NB4 (cell line): ENCODE results near the gene LINC01488.

Source experiments
- DNase-seq: peaks from one replicate; pipeline ENCODE4 v3.0.0; 2010; ENCODE audit warnings: low read depth
- H3K4me3 ChIP-seq: one replicate; pipeline ENCODE4 v1.5.1; 2011; ENCODE audit warnings: mild to moderate bottlenecking, low read depth, low read length, moderate library complexity
- MYC ChIP-seq: IDR thresholded peaks from 2 replicates; pipeline ENCODE4 v1.6.1; 2011; ENCODE audit warnings: low read depth, low read length
- POLR2A ChIP-seq: IDR thresholded peaks from 2 replicates; pipeline ENCODE4 v1.6.1; 2011; ENCODE audit warnings: mild to moderate bottlenecking; ENCODE audit not compliant: insufficient read length; ENCODE audit errors: extremely low read depth
- TF ChIP-seq, protein P1 (sequence below): IDR thresholded peaks from one replicate; pipeline ENCODE4 v1.5.1; 2012; ENCODE audit warnings: low read depth, low read length
- TF ChIP-seq, protein P2 (sequence below): IDR thresholded peaks from 2 replicates; pipeline ENCODE4 v1.6.1; 2011; ENCODE audit warnings: low read depth, low read length

Gene LINC01488

DNA sequence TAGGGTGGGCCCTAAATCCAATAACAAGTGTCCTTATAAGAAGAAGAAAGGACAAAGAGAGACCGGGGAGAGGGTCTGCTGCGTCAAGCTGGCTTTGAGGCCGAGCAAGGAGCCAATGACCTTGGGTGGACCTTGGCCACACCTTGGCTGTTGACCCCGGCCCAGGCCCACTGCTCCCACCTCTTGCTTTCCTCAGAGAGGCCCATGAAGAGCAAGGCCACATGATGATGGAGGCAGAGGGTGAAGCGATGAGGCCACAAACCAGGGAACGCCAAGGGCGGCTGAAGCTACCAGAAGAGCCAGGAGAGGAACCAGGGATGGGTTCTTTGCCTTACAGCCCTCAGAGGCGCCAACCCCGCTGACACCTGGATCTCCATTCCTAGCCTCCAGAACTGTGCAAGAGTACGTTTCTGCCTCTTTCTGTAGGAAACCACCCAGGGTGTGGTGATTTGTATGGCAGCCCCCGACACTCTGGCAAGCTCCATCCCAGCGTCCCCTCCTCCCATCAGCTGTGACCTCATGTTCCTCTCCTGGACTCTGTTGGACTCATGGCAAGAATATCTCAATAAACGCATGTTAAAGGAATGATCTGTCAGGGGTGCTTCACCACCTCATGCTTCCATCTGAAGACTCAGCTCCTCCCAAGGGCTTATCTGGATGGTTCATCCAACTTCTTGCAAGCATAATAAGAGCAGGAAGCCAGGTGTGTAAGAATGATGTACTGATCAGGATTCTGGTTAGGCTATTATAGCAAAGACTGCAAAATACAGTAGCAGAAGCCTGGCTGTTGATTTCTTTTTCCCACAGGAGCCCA is 41.6 kb upstream of the LINC01488 start:
- no peak for TF ChIP-seq MYC
- TF ChIP-seq POLR2A: no peak
- TF ChIP-seq, protein P1, sequence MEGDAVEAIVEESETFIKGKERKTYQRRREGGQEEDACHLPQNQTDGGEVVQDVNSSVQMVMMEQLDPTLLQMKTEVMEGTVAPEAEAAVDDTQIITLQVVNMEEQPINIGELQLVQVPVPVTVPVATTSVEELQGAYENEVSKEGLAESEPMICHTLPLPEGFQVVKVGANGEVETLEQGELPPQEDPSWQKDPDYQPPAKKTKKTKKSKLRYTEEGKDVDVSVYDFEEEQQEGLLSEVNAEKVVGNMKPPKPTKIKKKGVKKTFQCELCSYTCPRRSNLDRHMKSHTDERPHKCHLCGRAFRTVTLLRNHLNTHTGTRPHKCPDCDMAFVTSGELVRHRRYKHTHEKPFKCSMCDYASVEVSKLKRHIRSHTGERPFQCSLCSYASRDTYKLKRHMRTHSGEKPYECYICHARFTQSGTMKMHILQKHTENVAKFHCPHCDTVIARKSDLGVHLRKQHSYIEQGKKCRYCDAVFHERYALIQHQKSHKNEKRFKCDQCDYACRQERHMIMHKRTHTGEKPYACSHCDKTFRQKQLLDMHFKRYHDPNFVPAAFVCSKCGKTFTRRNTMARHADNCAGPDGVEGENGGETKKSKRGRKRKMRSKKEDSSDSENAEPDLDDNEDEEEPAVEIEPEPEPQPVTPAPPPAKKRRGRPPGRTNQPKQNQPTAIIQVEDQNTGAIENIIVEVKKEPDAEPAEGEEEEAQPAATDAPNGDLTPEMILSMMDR: no peak
- TF ChIP-seq, protein P2, sequence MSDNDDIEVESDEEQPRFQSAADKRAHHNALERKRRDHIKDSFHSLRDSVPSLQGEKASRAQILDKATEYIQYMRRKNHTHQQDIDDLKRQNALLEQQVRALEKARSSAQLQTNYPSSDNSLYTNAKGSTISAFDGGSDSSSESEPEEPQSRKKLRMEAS: no peak
- H3K4me3 ChIP-seq: no peak overlapping the region
- DNase-seq: no peak

DNA sequence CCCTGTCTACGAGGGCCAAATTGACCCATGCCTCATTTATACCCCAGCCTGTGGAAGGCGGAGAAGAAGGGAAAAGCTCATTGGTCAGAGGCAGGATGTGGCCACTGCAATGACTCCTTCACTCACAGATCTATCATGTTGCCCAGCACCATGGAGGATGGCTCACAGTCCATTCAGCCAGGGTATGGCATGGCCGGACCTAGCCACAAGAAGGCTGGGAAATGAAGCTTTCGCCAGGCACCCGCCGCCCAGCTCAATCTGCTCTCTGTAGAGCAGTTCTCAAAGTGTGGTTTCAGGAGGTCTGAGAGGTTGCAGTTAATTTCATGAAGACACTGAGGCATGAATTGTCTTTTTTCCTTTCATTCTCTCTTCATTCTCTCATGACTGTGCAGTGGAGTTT is 40.6 kb upstream of the LINC01488 start:
- DNase-seq: no peak
- H3K4me3 ChIP-seq: no peak overlapping the region
- TF ChIP-seq, protein P2: no peak
- no peak for TF ChIP-seq POLR2A
- TF ChIP-seq, protein P1: no peak
- TF ChIP-seq MYC: no peak

DNA sequence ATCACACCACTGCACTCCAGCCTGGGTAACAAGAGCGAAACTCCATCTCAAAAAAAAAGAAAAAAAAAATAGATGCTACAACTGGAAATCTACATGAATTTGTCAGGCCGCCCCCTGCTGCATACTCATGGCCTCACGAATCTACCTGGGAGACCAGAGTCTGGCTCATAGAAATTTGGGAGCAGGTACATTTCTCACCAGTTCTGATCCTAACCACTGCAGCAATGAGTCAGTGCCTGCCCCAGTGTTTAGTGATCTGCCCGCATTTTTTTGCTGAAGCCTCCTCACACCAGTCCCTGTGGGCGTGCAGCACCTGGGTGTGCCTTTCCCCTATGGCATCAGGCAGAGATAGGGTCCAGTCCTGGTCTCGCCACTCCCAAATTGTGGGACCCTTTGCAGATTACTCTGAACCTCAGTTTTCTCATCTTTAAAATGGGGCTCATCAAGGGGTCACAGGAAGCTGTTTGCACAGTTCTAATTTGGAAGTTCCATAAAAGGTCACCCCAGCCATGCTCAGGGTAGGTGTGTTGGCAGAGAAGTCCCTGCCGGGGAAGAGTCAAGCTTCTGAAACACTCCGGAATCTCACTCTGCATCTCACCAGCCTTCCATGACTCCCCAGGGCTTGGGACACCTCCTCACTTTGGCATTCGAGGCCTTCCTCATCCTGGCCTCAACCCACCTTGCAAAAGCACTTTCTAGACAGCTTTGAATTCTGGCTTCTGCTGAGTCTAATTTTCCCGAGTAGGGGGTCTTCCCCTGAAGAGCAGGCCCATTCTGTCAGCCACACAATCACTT is 39.3 kb upstream of the LINC01488 start:
- TF ChIP-seq, protein P1: no peak
- TF ChIP-seq POLR2A (no peak), MYC (no peak)
- TF ChIP-seq, protein P2: no peak
- DNase-seq: peak; percentile 36

DNA sequence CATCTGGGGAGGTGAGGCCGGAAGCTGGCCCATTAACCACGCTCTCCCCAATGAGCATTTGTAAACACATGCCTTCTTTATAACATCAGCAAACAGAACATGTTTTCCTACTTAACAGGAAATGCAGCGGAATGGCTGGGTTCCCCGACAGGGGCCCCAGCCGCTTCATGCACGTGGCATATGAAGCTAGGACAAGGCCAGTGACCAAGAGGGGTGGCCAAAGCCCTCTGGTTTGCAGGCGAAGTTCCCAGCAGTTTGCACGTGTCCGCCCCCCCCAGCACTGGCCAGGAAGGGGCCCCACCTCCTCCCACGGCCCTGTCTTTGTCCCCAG is 38.7 kb upstream of the LINC01488 start:
- no peak for DNase-seq
- H3K4me3 ChIP-seq: peak overlapping the region; percentile 36
- TF ChIP-seq, protein P1: no peak
- TF ChIP-seq, protein P2: peak; percentile 90
- TF ChIP-seq MYC: peak; percentile 90

More for the DNA sequence above, 39.3 kb upstream of the LINC01488 start:
- no peak overlapping the region for H3K4me3 ChIP-seq

DNA sequence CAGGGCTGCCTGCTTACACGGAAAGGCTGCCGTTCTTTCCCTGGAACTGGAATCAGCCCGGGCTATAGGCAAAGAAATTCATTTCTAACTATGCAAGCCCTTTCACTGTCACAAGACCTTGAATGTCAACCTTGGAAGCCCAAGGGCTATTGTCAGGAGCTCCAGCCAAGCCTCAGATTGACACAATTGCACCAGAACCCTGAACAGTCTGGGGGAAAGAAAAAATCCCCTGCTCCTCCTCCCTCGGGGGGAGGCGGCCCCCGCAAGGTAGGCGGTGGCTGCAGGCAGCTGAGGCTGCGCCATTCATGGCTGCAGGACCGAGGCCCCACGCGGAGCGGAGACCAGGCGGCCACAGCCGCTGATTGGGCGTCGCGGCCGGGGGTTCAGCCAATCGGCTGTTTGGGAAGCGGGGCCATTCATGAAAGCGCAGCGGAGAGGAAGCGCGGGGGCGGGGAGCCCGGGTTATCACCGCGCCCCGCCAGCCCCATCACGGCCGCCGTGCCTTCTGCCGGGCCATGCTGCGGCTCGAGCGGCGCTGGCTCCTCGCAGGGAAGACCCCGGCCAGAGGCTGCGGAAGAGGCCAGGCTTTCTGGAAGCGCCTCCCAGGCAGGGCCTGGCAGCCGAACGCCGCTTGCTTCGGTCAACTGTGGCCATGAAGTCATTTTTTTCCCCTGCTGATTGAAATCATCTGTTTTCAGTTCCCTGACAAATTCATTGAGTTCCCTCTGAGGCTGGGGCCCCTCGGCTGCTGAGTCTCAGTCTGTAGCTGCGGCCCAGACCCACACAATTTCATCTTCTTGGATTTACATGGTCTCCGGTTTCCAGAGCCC is 38.1 kb upstream of the LINC01488 start:
- TF ChIP-seq MYC (peak; percentile 4; the same call in 1 of the 2 replicates), POLR2A (peak; percentile 86)
- TF ChIP-seq, protein P1: no peak
- TF ChIP-seq, protein P2: peak; percentile 67
- peak; percentile 99 for DNase-seq
- peak overlapping the region; percentile 69 for H3K4me3 ChIP-seq
